GM10248 (cell line): Measurements from ENCODE around the gene LY86.
A peak's percentile ranks its signal among the peaks of the same experiment; 100 is the strongest.
"Not testable (repeated sequence)": the region's sequence is repeated elsewhere in the genome, so short reads cannot be mapped to it uniquely, and the experiment has no call there.

ENCODE experiments used
- CTCF ChIA-PET: fragments of 300-600 bp; sonication (Branson Sonifier 250); formaldehyde crosslinking; extraction: SDS; loops from one replicate; lab custom pipeline; 2021; ENCODE audit warnings: antibody characterized with exemption; lab: Yijun Ruan, JAX
- POLR2A ChIA-PET: fragments of 350-650 bp; sonication (Branson Sonifier 250); formaldehyde crosslinking; extraction: SDS; loops from one replicate; lab custom pipeline; 2020; ENCODE audit warnings: antibody characterized with exemption; lab: Yijun Ruan, JAX
- DNase-seq: peaks from one replicate; pipeline ENCODE4 v3.0.0; 2012; ENCODE audit errors: extremely low spot score
- CTCF ChIP-seq: IDR thresholded peaks from 2 replicates; pipeline ENCODE4 v1.5.1; 2012; ENCODE audit warnings: mild to moderate bottlenecking, low read depth; ENCODE audit errors: extremely low read depth, missing control alignments, control extremely low read depth

LY86 gene

GRCh38 chr6:6663421-6664135 is 75.1 kb downstream of the LY86 start:
- POLR2A ChIA-PET, result no interaction called here
- CTCF ChIA-PET, result interaction anchor here (1.4 to 9.4 kb wide), 4 partner anchors 12 to 60 kb away, joined by 4 to 69 read pairs (median 5); no protein-coding TSS in a partner anchor
- no peak for DNase-seq

GRCh38 chr6:6665555-6666243 is 77.2 kb downstream of the LY86 start:
- CTCF ChIA-PET, result interaction anchor here (9.4 kb wide), 1 partner anchor 10 kb away, joined by 69 read pairs; no protein-coding TSS in a partner anchor
- POLR2A ChIA-PET, result no interaction called here
- DNase-seq, result no peak
- TF ChIP-seq CTCF, result no peak

More at GRCh38 chr6:6663421-6664135, 75.1 kb downstream of the LY86 start:
- no peak for TF ChIP-seq CTCF

- DNase-seq, POLR2A ChIA-PET: not testable (repeated sequence)
- CTCF ChIA-PET, result interaction anchor here (1.5 kb wide), 1 partner anchor 8 kb away, joined by 3 read pairs; no protein-coding TSS in a partner anchor
Measured at GRCh38 chr6:6670150-6670549, 81.6 kb downstream of the LY86 start.

GRCh38 chr6:6674872-6675271 is 86.4 kb downstream of the LY86 start:
- no peak for TF ChIP-seq CTCF
- no peak for DNase-seq
- ChIA-PET POLR2A (no interaction called here), CTCF (interaction anchor here (0.6 to 5.4 kb wide), 5 partner anchors 10 to 577 kb away, joined by 3 to 69 read pairs (median 12); no protein-coding TSS in a partner anchor)

GRCh38 chr6:6676910-6677441 is 88.5 kb downstream of the LY86 start:
- ChIA-PET POLR2A (interaction anchor here (0.6 kb wide), 1 partner anchor 266 kb away, joined by 4 read pairs; no protein-coding TSS in a partner anchor), CTCF (interaction anchor here (0.7 to 5.4 kb wide), 48 partner anchors 8 to 939 kb away, joined by 3 to 69 read pairs (median 3); partner anchors contain the start of genes CAGE1 and RIOK1)
- TF ChIP-seq CTCF, result peak; percentile 90
- DNase-seq, result peak; percentile 73

- ChIA-PET CTCF (interaction anchor here (0.9 to 5.4 kb wide), 10 partner anchors 10 to 938 kb away, joined by 3 to 69 read pairs (median 10); no protein-coding TSS in a partner anchor), POLR2A (no interaction called here)
- no peak for TF ChIP-seq CTCF
- no peak for DNase-seq
Measured at GRCh38 chr6:6678185-6678671, 89.7 kb downstream of the LY86 start.
